Endothelial cell of umbilical vein (primary cell): ENCODE measurements around the gene EPB41L2. TPM values are rescaled to one million over a fixed set of nuclear protein-coding genes. Genes with fewer than 3 reads are reported as not detected.

Source experiments
- BruUV-seq: library from RNA; stranded (reverse); fragments of 400-500 nt; replicated peaks from 2 replicates; lab custom pipeline; 2021; lab: Mats Ljungman, UMichigan
- CTCF ChIA-PET: fragments of 300-600, 350-600 bp; sonication (Branson Sonifier 250); formaldehyde crosslinking; loops from one replicate; lab custom pipeline; 2021; ENCODE audit warnings: antibody characterized with exemption, inconsistent platforms; lab: Charles Lee
- POLR2A ChIA-PET: fragments of 300-600, 350-600 bp; sonication (Branson Sonifier 250); formaldehyde crosslinking; loops from one replicate; lab custom pipeline; 2021; ENCODE audit warnings: antibody characterized with exemption, inconsistent platforms; lab: Charles Lee
- DNase-seq: peaks from one replicate; pipeline ENCODE4 v3.0.0-alpha.2; 2011; ENCODE audit warnings: low read depth, low spot score
- FAIRE-seq: peaks from 2 replicates; lab custom pipeline; 2011; peaks lifted over from hg19 to GRCh38; lab: Jason Lieb, UNC
- H2AFZ ChIP-seq: 2 replicates; pipeline ENCODE4 v1.6.0; 2012; ENCODE audit warnings: low read depth, low read length, control low read depth, inconsistent platforms
- H3K27ac ChIP-seq: 2 replicates; pipeline ENCODE4 v1.5.1; 2011; ENCODE audit warnings: low read depth, mild to moderate bottlenecking, control low read depth, low read length, moderate library complexity; ENCODE audit not compliant: insufficient read depth
- H3K27me3 ChIP-seq, 2 experiments: 2 replicates each; pipeline versions ENCODE4 v1.6.0 to v1.6.1; 2011; ENCODE audit warnings: low read length in 2 of 2, mixed read lengths in 1 of 2; ENCODE audit not compliant: control insufficient read depth in 2 of 2, insufficient read depth in 2 of 2
- H3K36me3 ChIP-seq, 2 experiments: 2 replicates in 1 of 2; 3 replicates in 1 of 2; pipeline ENCODE4 v1.5.1; 2011; ENCODE audit warnings: low read length in 2 of 2, mild to moderate bottlenecking in 1 of 2, moderate library complexity in 1 of 2; ENCODE audit not compliant: control insufficient read depth in 2 of 2, insufficient read depth in 2 of 2; ENCODE audit errors: extremely low read depth in 1 of 2
- H3K4me1 ChIP-seq: 3 replicates; pipeline ENCODE4 v1.5.1; 2011; ENCODE audit warnings: mild to moderate bottlenecking, low read length; ENCODE audit not compliant: control insufficient read depth, insufficient read depth; ENCODE audit errors: extremely low read depth
- H3K4me2 ChIP-seq: 2 replicates; pipeline ENCODE4 v1.6.1; 2011; ENCODE audit warnings: low read length, control low read depth, mixed read lengths; ENCODE audit not compliant: insufficient read depth
- H3K4me3 ChIP-seq, 3 experiments: fragments of 200-600 bp in 1 of 3; sonication (generic), shearing (Covaris generic) in 1 of 3; replicated peaks in 1 of 3; 2 replicates each; pipeline ENCODE4 v1.5.1; 2011 to 2016; ENCODE audit warnings: control low read depth in 3 of 3, low read length in 3 of 3, mild to moderate bottlenecking in 2 of 3, inconsistent platforms in 1 of 3, low read depth in 1 of 3, moderate library complexity in 1 of 3; ENCODE audit not compliant: insufficient read depth in 1 of 3
- H3K79me2 ChIP-seq: 2 replicates; pipeline ENCODE4 v1.6.0; 2012; ENCODE audit warnings: low read length, inconsistent platforms; ENCODE audit not compliant: control insufficient read depth, insufficient read depth
- H3K9ac ChIP-seq: replicated peaks from 2 replicates; pipeline ENCODE3; 2011; ENCODE audit warnings: low read length, control low read depth; ENCODE audit not compliant: insufficient read depth; ENCODE audit errors: extremely low read depth
- H3K9me1 ChIP-seq: replicated peaks from 3 replicates; pipeline ENCODE4 v1.6.0; 2011; ENCODE audit warnings: mild to moderate bottlenecking, low read length; ENCODE audit not compliant: control insufficient read depth, insufficient read depth; ENCODE audit errors: extremely low read depth
- H3K9me3 ChIP-seq: replicated peaks from 2 replicates; pipeline ENCODE4 v1.5.1; 2012; ENCODE audit warnings: low read length, inconsistent platforms; ENCODE audit not compliant: control insufficient read depth, insufficient read depth
- H4K20me1 ChIP-seq: replicated peaks from 2 replicates; pipeline ENCODE3; 2011; ENCODE audit warnings: mild to moderate bottlenecking, low read length; ENCODE audit not compliant: control insufficient read depth, insufficient read depth; ENCODE audit errors: extremely low read depth
- EZH2 ChIP-seq: IDR thresholded peaks from 2 replicates; pipeline ENCODE4 v1.6.1; 2012; ENCODE audit warnings: borderline replicate concordance, low read depth, mild to moderate bottlenecking, moderate library complexity, low read length, inconsistent platforms; ENCODE audit not compliant: severe bottlenecking
- FOS ChIP-seq: IDR thresholded peaks from 2 replicates; pipeline ENCODE4 v1.6.1; 2011; ENCODE audit warnings: mild to moderate bottlenecking, low read length, moderate library complexity, borderline replicate concordance; ENCODE audit not compliant: insufficient read depth
- GATA2 ChIP-seq: IDR thresholded peaks from 2 replicates; pipeline ENCODE4 v1.7.0; 2011; ENCODE audit warnings: low read depth, mild to moderate bottlenecking, moderate library complexity, mixed read lengths, low read length; ENCODE audit not compliant: insufficient read length, insufficient read depth
- JUN ChIP-seq: IDR thresholded peaks from 2 replicates; pipeline ENCODE4 v1.6.1; 2011; ENCODE audit warnings: borderline replicate concordance, low read depth; ENCODE audit not compliant: insufficient read length, insufficient read depth
- MAX ChIP-seq: IDR thresholded peaks from 2 replicates; pipeline ENCODE4 v1.6.1; 2011; ENCODE audit not compliant: insufficient read depth, insufficient read length
- MYC ChIP-seq: IDR thresholded peaks from one replicate; pipeline ENCODE4 v1.6.1; 2011; ENCODE audit warnings: mild to moderate bottlenecking, low read depth, low read length
- POLR2A ChIP-seq: IDR thresholded peaks from 2 replicates; pipeline ENCODE4 v1.6.1; 2012; ENCODE audit warnings: low read depth, mild to moderate bottlenecking, control low read depth, low read length
- POLR2AphosphoS5 ChIP-seq: IDR thresholded peaks from 2 replicates; pipeline ENCODE4 v1.6.1; 2012; ENCODE audit warnings: low read depth, mild to moderate bottlenecking, control low read depth, low read length, moderate library complexity; ENCODE audit not compliant: insufficient read depth
- dilution Hi-C: fragments of 300-500 bp; cut with MboI; formaldehyde crosslinking; loops from one replicate; pipeline ENCODE4 v1.15.0; 2019; ENCODE audit warnings: low sequenced_read_pairs; ENCODE audit not compliant: extremely low pct_ligation_motif_present
- intact Hi-C: fragments of 100-400 bp; cut with micrococcal nuclease; formaldehyde crosslinking; loops from one replicate; pipeline ENCODE4 v1.10.0; 2022
- polyA plus RNA-seq, 4 experiments: library from polyadenylated mRNA; depleted of rRNA in 3 of 4; stranded (reverse) in 3 of 4; unstranded in 1 of 4; fragments of >200 nt; gene quantifications; 2 replicates each; pipeline versions ENCODE4 v1.2.1 to v1.2.3, GENCODE V29; 2011 to 2012; ENCODE audit warnings: missing spikeins in 1 of 4
- total RNA-seq: library from RNA; stranded (reverse); gene quantifications from 2 replicates; pipeline ENCODE4 v1.2.3, GENCODE V29; 2021
- TF ChIP-seq, protein P1 (sequence below), 2 donors: IDR thresholded peaks; 1 replicate in 1 of 2; 2 replicates in 1 of 2; pipeline ENCODE4 v1.5.1; 2011; ENCODE audit warnings: low read length in 2 of 2, mild to moderate bottlenecking in 2 of 2, moderate library complexity in 2 of 2, control low read depth in 1 of 2, inconsistent platforms in 1 of 2, low read depth in 1 of 2; ENCODE audit not compliant: insufficient read depth in 1 of 2; ENCODE audit errors: extremely low read depth in 1 of 2

The EPB41L2 gene
- total and polyA plus RNA-seq, 2 donors (not counting 3 experiments of a cell fraction or from before 2014, with no cell fraction given), result 26.5 to 87.7 TPM

DNA sequence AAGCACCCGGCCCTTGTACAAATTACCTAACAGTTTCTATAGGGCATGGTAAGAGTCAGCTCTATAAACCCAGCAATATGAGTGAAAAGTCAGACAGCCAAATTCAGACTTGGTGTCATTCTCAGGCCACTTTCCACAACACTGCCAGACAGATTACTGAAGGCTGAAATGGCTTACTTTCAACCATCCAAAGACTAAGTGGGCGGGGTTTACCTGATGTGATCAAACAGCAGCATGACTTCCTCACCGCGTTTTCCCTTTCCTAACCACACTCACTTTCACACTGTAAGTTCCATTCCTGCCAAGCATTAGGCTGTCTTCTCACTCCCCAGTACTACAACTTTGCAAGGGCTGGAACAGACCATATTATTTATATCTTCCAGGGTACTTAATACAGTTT lies 149.9 kb downstream of the EPB41L2 start:
- DNase-seq (no peak), FAIRE-seq (no peak)
- Histone ChIP-seq H3K4me1 (no peaks in the 10 kb centered on the region), H3K9me1 (no peaks in the 10 kb centered on the region), H4K20me1 (no peaks in the 10 kb centered on the region), H2AFZ (no peak overlapping the region), H3K4me3 (no peak overlapping the region), H3K4me2 (no peak overlapping the region), H3K9ac (no peak overlapping the region), H3K79me2 (no peaks in the 10 kb centered on the region), H3K27ac (no peak overlapping the region), H3K36me3 (no peaks in the 10 kb centered on the region), H3K9me3 (no peaks in the 10 kb centered on the region), H3K27me3 (no peaks in the 10 kb centered on the region)
- BruUV-seq, result no TSS peak
- CTCF ChIA-PET, result interaction anchor here (0.9 kb wide), 1 partner anchor 10 kb away, joined by 3 read pairs; no protein-coding TSS in a partner anchor
- dilution Hi-C loops, result no loop called here
- TF ChIP-seq, protein P1, sequence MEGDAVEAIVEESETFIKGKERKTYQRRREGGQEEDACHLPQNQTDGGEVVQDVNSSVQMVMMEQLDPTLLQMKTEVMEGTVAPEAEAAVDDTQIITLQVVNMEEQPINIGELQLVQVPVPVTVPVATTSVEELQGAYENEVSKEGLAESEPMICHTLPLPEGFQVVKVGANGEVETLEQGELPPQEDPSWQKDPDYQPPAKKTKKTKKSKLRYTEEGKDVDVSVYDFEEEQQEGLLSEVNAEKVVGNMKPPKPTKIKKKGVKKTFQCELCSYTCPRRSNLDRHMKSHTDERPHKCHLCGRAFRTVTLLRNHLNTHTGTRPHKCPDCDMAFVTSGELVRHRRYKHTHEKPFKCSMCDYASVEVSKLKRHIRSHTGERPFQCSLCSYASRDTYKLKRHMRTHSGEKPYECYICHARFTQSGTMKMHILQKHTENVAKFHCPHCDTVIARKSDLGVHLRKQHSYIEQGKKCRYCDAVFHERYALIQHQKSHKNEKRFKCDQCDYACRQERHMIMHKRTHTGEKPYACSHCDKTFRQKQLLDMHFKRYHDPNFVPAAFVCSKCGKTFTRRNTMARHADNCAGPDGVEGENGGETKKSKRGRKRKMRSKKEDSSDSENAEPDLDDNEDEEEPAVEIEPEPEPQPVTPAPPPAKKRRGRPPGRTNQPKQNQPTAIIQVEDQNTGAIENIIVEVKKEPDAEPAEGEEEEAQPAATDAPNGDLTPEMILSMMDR (IDR thresholded peaks at IDR 0.05; ENCODE audit: extremely low read depth in 1 of 2, insufficient read depth in 1 of 2, low read depth in 1 of 2, low read length in 2 of 2), result no peak
- TF ChIP-seq GATA2 (no peak), POLR2A (no peak), POLR2AphosphoS5 (no peak), MAX (no peak), EZH2 (no peak), JUN (no peak), FOS (no peak), MYC (no peak)
- intact Hi-C loops, result no loop called here
- POLR2A ChIA-PET, result no interaction called here
